GM12878 (cell line): ENCODE data around the gene CHD6. TPM values are rescaled to one million over a fixed set of nuclear protein-coding genes. Genes with fewer than 3 reads are reported as not detected.

ENCODE experiments used
- ATAC-seq: fragments of 200-7000 bp; cut with Tn5 transposase; 3 replicates; pipeline ENCODE4 v1.9.1; 2020; ENCODE audit warnings: mild to moderate bottlenecking, moderate library complexity
- BruUV-seq: library from RNA; stranded (reverse); fragments of 400-500 nt; replicated peaks from 2 replicates; lab custom pipeline; 2021; lab: Mats Ljungman, UMichigan
- CTCF ChIA-PET: fragments of 300-600 bp; sonication (Branson Sonifier 250); formaldehyde crosslinking; extraction: SDS; loops from one replicate; lab custom pipeline; 2021; ENCODE audit warnings: inconsistent platforms; lab: Yijun Ruan, JAX
- POLR2A ChIA-PET: fragments of 350-600 bp; formaldehyde crosslinking; extraction: SDS; loops from one replicate; lab custom pipeline; 2021; ENCODE audit warnings: inconsistent platforms; lab: Charles Lee
- RAD21 ChIA-PET: fragments of 300-600 bp; sonication (Branson Sonifier 250); formaldehyde crosslinking; loops from one replicate; lab custom pipeline; 2023; ENCODE audit warnings: antibody characterized with exemption; ENCODE audit not compliant: unreplicated experiment; lab: Charles Lee
- SMC1A ChIA-PET: fragments of 300-600 bp; sonication (Branson Sonifier 250); formaldehyde crosslinking; loops from one replicate; lab custom pipeline; 2023; ENCODE audit not compliant: unreplicated experiment, uncharacterized antibody; lab: Charles Lee
- DNase-seq: peaks from one replicate; pipeline ENCODE4 v3.0.0-alpha.2; 2011; ENCODE audit warnings: low read depth, low spot score
- FAIRE-seq: peaks from 3 replicates; lab custom pipeline; 2011; peaks lifted over from hg19 to GRCh38; lab: Jason Lieb, UNC
- H2AFZ ChIP-seq: 2 replicates; pipeline ENCODE4 v1.6.0; 2011; ENCODE audit warnings: low read depth, low read length, control low read depth; ENCODE audit not compliant: control insufficient read depth
- H3K27ac ChIP-seq: 2 replicates; pipeline ENCODE4 v1.5.1; 2011; ENCODE audit warnings: control low read depth; ENCODE audit not compliant: control insufficient read depth, insufficient read depth
- H3K27me3 ChIP-seq, 2 experiments: replicated peaks in 1 of 2; 2 replicates each; pipeline versions ENCODE4 v1.6.0 to v1.6.1; 2011; ENCODE audit warnings: low read length in 1 of 2; ENCODE audit not compliant: control insufficient read depth in 2 of 2, insufficient read depth in 2 of 2
- H3K36me3 ChIP-seq, 2 experiments: 2 replicates each; pipeline ENCODE4 v1.5.1; 2011; ENCODE audit warnings: low read length in 1 of 2; ENCODE audit not compliant: control insufficient read depth in 2 of 2, insufficient read depth in 2 of 2
- H3K4me1 ChIP-seq: 2 replicates; pipeline ENCODE4 v1.6.1; 2011; ENCODE audit warnings: mild to moderate bottlenecking, low read length, moderate library complexity, mixed read lengths; ENCODE audit not compliant: control insufficient read depth, insufficient read depth
- H3K4me2 ChIP-seq: 2 replicates; pipeline ENCODE4 v1.6.0; 2011; ENCODE audit warnings: control low read depth; ENCODE audit not compliant: control insufficient read depth, insufficient read depth
- H3K4me3 ChIP-seq: fragments of 200-600 bp; sonication (generic); 2 replicates; pipeline ENCODE4 v1.5.1; 2016
- H3K79me2 ChIP-seq: 2 replicates; pipeline ENCODE4 v1.6.0; 2011; ENCODE audit warnings: low read length; ENCODE audit not compliant: control insufficient read depth, insufficient read depth
- H3K9ac ChIP-seq: 2 replicates; pipeline ENCODE4 v1.8.0; 2011; ENCODE audit warnings: low read length, control low read depth, mixed read lengths; ENCODE audit not compliant: control insufficient read depth, insufficient read depth
- H3K9me3 ChIP-seq: replicated peaks from 3 replicates; pipeline ENCODE4 v1.5.1; 2011; ENCODE audit warnings: mild to moderate bottlenecking, low read length; ENCODE audit not compliant: control insufficient read depth, insufficient read depth
- H4K20me1 ChIP-seq: 2 replicates; pipeline ENCODE4 v1.6.0; 2011; ENCODE audit not compliant: control insufficient read depth, insufficient read depth
- ATF2 ChIP-seq: IDR thresholded peaks from 2 replicates; pipeline ENCODE4 v1.6.1; 2012; ENCODE audit warnings: low read length, inconsistent platforms
- E4F1 ChIP-seq: fragments of 450-650 bp; IDR thresholded peaks from 2 replicates; pipeline ENCODE4 v1.6.1; 2018; ENCODE audit warnings: borderline replicate concordance, mild to moderate bottlenecking; ENCODE audit not compliant: partially characterized antibody
- ESRRA ChIP-seq: IDR thresholded peaks from 2 replicates; pipeline ENCODE4 v1.6.1; 2012; ENCODE audit warnings: mild to moderate bottlenecking, low read length, improper control_type of control experiment
- EZH2 ChIP-seq: IDR thresholded peaks from 2 replicates; pipeline ENCODE4 v1.6.1; 2012; ENCODE audit warnings: low read depth, mild to moderate bottlenecking, control low read depth, inconsistent platforms, low read length, borderline replicate concordance; ENCODE audit not compliant: control insufficient read depth
- GABPA ChIP-seq: IDR thresholded peaks from 2 replicates; pipeline ENCODE4 v1.6.1; 2014; ENCODE audit warnings: antibody characterized with exemption, low read depth, mild to moderate bottlenecking, inconsistent platforms
- IRF4 ChIP-seq: IDR thresholded peaks from 2 replicates; pipeline ENCODE4 v1.6.1; 2011; ENCODE audit warnings: low read depth, low read length
- KAT2A ChIP-seq: conservative IDR thresholded peaks from 2 replicates; pipeline ENCODE4 v1.6.1; 2011; ENCODE audit warnings: low read depth, low read length; ENCODE audit not compliant: control insufficient read depth
- MEF2A ChIP-seq: IDR thresholded peaks from 2 replicates; pipeline ENCODE4 v1.6.1; 2011; ENCODE audit warnings: low read depth, mild to moderate bottlenecking, low read length, moderate library complexity; ENCODE audit not compliant: insufficient read depth
- RELB ChIP-seq: fragments of 450-650 bp; IDR thresholded peaks from 2 replicates; pipeline ENCODE4 v1.6.1; 2017; ENCODE audit warnings: low read depth, mild to moderate bottlenecking, moderate library complexity
- TAF1 ChIP-seq: IDR thresholded peaks from 2 replicates; pipeline ENCODE4 v1.6.1; 2011; ENCODE audit warnings: mild to moderate bottlenecking, low read depth, low read length, borderline replicate concordance
- ZBTB40 ChIP-seq: fragments of 450-650 bp; IDR thresholded peaks from 2 replicates; pipeline ENCODE4 v1.6.1; 2016; ENCODE audit warnings: mild to moderate bottlenecking, moderate library complexity, borderline replicate concordance
- whole genome bisulfite sequencing: methylation state at CpG from one replicate; pipeline ENCODE4 v1.1.6; 2016; ENCODE audit warnings: low lambda C conversion rate; ENCODE audit not compliant: insufficient replicate concordance, insufficient coverage; ENCODE audit errors: missing lambda C conversion rate; 5-methylcytosine and 5-hydroxymethylcytosine counted together
- in situ Hi-C: fragments of 300-500 bp; cut with MboI; formaldehyde crosslinking; loops from 9 replicates; pipeline ENCODE4 v1.14.3; 2018; ENCODE audit warnings: mixed read lengths
- intact Hi-C: fragments of 100-400 bp; cut with micrococcal nuclease; formaldehyde crosslinking; loops from one replicate; pipeline ENCODE4 v1.14.2; 2022; ENCODE audit not compliant: unreplicated experiment
- polyA plus RNA-seq, 11 experiments: library from polyadenylated mRNA; depleted of rRNA in 4 of 11; unstranded in 6 of 11; stranded (reverse) in 5 of 11; fragments of >200 nt; fragmentation: Nextera tagmentation in 4 of 11; fragmentation: Illumina TruSeq in 1 of 11; extraction: Ambion mirVana in 4 of 11; extraction: Trizol in 1 of 11; gene quantifications; 1 replicate in 1 of 11; 2 replicates in 10 of 11; pipeline versions ENCODE4 v1.2.1 to v1.2.3, GENCODE V29; 2011 to 2016; ENCODE audit warnings: inconsistent platforms in 2 of 11, missing spikeins in 2 of 11, low read depth in 1 of 11
- total RNA-seq, 4 experiments: library from RNA; depleted of rRNA in 3 of 4; stranded (reverse); fragments of >200 nt in 3 of 4; fragmentation: Illumina TruSeq in 1 of 4; extraction: Trizol in 1 of 4; gene quantifications; 2 replicates each; pipeline versions ENCODE4 v1.2.1 to v1.2.3, GENCODE V29; 2013 to 2021

Gene CHD6
- total and polyA plus RNA-seq, 10 of the 15 experiments (the other 5 are each of a cell fraction or from before 2014, with no cell fraction given) = 4.3 to 25.5 (median 17.1) TPM

- Histone ChIP-seq H3K4me3 (no peak overlapping the region), H3K27ac (no peak overlapping the region)
- TF ChIP-seq KAT2A = no peak
- no peak for TF ChIP-seq ATF2
- TF ChIP-seq IRF4 = no peak
- no peak for TF ChIP-seq TAF1
- no peak for TF ChIP-seq RELB
- no peak for TF ChIP-seq E4F1
- TF ChIP-seq MEF2A = no peak
- no peak for TF ChIP-seq ZBTB40
- TF ChIP-seq EZH2 = no peak
- no peak for TF ChIP-seq ESRRA
- no peak for TF ChIP-seq GABPA
- TF ChIP-seq, all 136 proteins: peak for 0
- Histone ChIP-seq H2AFZ (no peak overlapping the region), H3K4me1 (no peaks in the 10 kb centered on the region), H3K79me2 (no peaks in the 10 kb centered on the region), H4K20me1 (no peaks in the 10 kb centered on the region), H3K36me3 (no peaks in the 10 kb centered on the region), H3K4me2 (no peak overlapping the region), H3K9me3 (no peaks in the 10 kb centered on the region), H3K9ac (no peak overlapping the region), H3K27me3 (no peaks in the 10 kb centered on the region)
- no TSS peak for BruUV-seq
- DNase-seq (no peak), ATAC-seq (no peak), FAIRE-seq (no peak)
- intact Hi-C loops = no loop called here
- ChIA-PET POLR2A (interaction anchor here (1.0 kb wide), 1 partner anchor 19 kb away, joined by 3 read pairs; no protein-coding TSS in a partner anchor), RAD21 (interaction anchor here (0.7 kb wide), 1 partner anchor 33 kb away, joined by 3 read pairs; no protein-coding TSS in a partner anchor), CTCF (interaction anchor here (0.9 to 2.0 kb wide), 3 partner anchors 9 to 32 kb away, joined by 3 to 7 read pairs (median 3); no protein-coding TSS in a partner anchor), SMC1A (interaction anchor here (0.6 to 1.3 kb wide), 4 partner anchors 8 to 38 kb away, joined by 3 to 4 read pairs (median 3); no protein-coding TSS in a partner anchor)
- WGBS = 100% methylated on average over 1 of the region's 1 CpG
- in situ Hi-C loops = no loop called here
Measured at GRCh38 chr20:41544472-41544871, 73.7 kb downstream of the CHD6 start.
